GM10248 (cell line): ENCODE data around the gene LAD1.

ENCODE experiments used
- CTCF ChIA-PET: fragments of 300-600 bp; sonication (Branson Sonifier 250); formaldehyde crosslinking; extraction: SDS; loops from one replicate; lab custom pipeline; 2021; ENCODE audit warnings: antibody characterized with exemption; lab: Yijun Ruan, JAX
- POLR2A ChIA-PET: fragments of 350-650 bp; sonication (Branson Sonifier 250); formaldehyde crosslinking; extraction: SDS; loops from one replicate; lab custom pipeline; 2020; ENCODE audit warnings: antibody characterized with exemption; lab: Yijun Ruan, JAX
- DNase-seq: peaks from one replicate; pipeline ENCODE4 v3.0.0; 2012; ENCODE audit errors: extremely low spot score
- TF ChIP-seq, protein P1 (sequence below): IDR thresholded peaks from 2 replicates; pipeline ENCODE4 v1.5.1; 2012; ENCODE audit warnings: mild to moderate bottlenecking, low read depth; ENCODE audit errors: extremely low read depth, missing control alignments, control extremely low read depth

The LAD1 gene

GRCh38 chr1:201397675-201398074 is 1.4 kb downstream of the LAD1 start:
- CTCF ChIA-PET: interaction anchor here (0.8 to 5.0 kb wide), 3 partner anchors 9 to 12 kb away, joined by 3 to 33 read pairs (median 6); no protein-coding TSS in a partner anchor
- DNase-seq: no peak
- TF ChIP-seq, protein P1, sequence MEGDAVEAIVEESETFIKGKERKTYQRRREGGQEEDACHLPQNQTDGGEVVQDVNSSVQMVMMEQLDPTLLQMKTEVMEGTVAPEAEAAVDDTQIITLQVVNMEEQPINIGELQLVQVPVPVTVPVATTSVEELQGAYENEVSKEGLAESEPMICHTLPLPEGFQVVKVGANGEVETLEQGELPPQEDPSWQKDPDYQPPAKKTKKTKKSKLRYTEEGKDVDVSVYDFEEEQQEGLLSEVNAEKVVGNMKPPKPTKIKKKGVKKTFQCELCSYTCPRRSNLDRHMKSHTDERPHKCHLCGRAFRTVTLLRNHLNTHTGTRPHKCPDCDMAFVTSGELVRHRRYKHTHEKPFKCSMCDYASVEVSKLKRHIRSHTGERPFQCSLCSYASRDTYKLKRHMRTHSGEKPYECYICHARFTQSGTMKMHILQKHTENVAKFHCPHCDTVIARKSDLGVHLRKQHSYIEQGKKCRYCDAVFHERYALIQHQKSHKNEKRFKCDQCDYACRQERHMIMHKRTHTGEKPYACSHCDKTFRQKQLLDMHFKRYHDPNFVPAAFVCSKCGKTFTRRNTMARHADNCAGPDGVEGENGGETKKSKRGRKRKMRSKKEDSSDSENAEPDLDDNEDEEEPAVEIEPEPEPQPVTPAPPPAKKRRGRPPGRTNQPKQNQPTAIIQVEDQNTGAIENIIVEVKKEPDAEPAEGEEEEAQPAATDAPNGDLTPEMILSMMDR: no peak
- POLR2A ChIA-PET: no interaction called here

DNA sequence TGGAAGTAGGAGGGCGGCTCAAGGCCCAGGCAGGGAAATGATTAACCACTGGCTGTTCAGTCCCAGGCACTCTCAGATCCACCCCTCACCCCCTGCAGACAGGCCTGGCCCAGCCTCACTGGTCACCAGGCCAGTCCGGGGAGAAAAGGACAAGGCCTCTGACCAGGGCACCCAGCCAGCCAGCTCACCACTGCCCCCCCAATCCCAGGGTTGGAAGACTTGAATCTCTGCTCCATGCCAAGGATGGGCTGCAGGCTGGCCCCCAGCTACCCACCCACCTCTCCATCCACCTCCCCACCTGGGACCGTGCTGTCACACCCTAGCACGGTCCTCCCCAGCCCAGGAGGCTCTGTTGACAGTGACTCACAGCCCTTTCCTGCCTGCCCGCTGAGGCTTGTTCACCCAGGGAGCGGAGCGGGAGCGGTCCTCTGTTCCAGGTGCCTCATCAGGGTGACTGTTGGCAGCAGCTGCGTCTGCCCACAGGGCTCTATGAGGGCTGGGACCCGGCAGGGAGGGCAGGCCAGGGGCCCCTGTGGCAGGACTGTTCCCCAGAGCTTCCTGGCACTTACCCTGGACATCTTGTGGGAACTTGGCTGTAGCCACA is 2.2 kb downstream of the LAD1 start:
- TF ChIP-seq, protein P1: no peak
- ChIA-PET POLR2A (no interaction called here), CTCF (interaction anchor here (1.7 to 8.8 kb wide), 4 partner anchors 10 to 35 kb away, joined by 6 to 95 read pairs (median 22); no protein-coding TSS in a partner anchor)
- no peak for DNase-seq

GRCh38 chr1:201395936-201396335 is 3.2 kb downstream of the LAD1 start:
- ChIA-PET CTCF (interaction anchor here (3.1 to 8.8 kb wide), 3 partner anchors 10 to 34 kb away, joined by 10 to 95 read pairs (median 33); no protein-coding TSS in a partner anchor), POLR2A (no interaction called here)

GRCh38 chr1:201394591-201394990 is 4.5 kb downstream of the LAD1 start:
- POLR2A ChIA-PET: no interaction called here
- TF ChIP-seq, protein P1: no peak
- DNase-seq: no peak
- CTCF ChIA-PET: interaction anchor here (0.9 to 8.8 kb wide), 5 partner anchors 8 to 118 kb away, joined by 3 to 95 read pairs (median 10); no protein-coding TSS in a partner anchor

More at GRCh38 chr1:201395936-201396335, 3.2 kb downstream of the LAD1 start:
- TF ChIP-seq, protein P1: no peak
- no peak for DNase-seq

DNA sequence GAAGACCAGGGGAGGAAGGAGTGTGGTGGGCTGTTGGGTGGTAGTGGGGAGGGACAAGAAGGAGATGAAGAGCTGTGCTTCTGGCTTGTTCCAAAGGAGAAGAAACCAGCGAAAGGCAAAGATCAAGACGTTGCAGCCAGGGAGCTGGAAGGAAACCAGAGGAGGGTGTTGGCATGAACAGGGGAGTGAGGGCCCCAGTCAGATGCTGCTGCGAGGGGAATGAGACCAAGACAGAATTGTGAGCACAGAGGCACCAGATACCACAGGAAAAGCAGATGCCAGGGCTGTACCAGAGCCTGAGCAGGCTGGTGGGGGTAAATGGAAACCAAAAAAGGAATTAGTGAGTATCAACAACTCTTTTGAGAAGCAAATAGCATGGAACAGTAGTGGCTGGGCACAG is 6.0 kb downstream of the LAD1 start:
- TF ChIP-seq, protein P1: no peak
- ChIA-PET CTCF (interaction anchor here (0.7 to 8.8 kb wide), 4 partner anchors 10 to 42 kb away, joined by 3 to 95 read pairs (median 6); no protein-coding TSS in a partner anchor), POLR2A (no interaction called here)
- DNase-seq: no peak

GRCh38 chr1:201391651-201392511 is 7.2 kb downstream of the LAD1 start:
- CTCF ChIA-PET: interaction anchor here (1.2 to 8.8 kb wide), 5 partner anchors 9 to 167 kb away, joined by 3 to 95 read pairs (median 5); no protein-coding TSS in a partner anchor

More at GRCh38 chr1:201391651-201392511, 7.2 kb downstream of the LAD1 start:
- DNase-seq: no peak
- POLR2A ChIA-PET: no interaction called here
- TF ChIP-seq, protein P1: no peak
